Esophagus muscularis mucosa (tissue), 4 donors: ENCODE results near the gene AFAP1L1. TPM values are rescaled to one million over a fixed set of nuclear protein-coding genes. Genes with fewer than 3 reads are reported as not detected.

Experiments used
- DNase-seq: peaks from one replicate; pipeline ENCODE4 v3.0.0-alpha.2; 2017; ENCODE audit errors: extremely low spot score
- H3K27ac ChIP-seq, 4 donors: fragments of 200-600 bp; sonication (generic); replicated peaks in 1 of 4; 1 replicate in 3 of 4; 2 replicates in 1 of 4; pipeline ENCODE4 v1.5.1; 2016 to 2019; ENCODE audit warnings: mild to moderate bottlenecking in 1 of 4
- H3K27me3 ChIP-seq, 4 donors: fragments of 200-600 bp; sonication (generic); one replicate each; pipeline versions ENCODE4 v1.5.1 to v1.6.0; 2016 to 2019
- H3K36me3 ChIP-seq, 4 donors: fragments of 200-600 bp; sonication (generic); one replicate each; pipeline ENCODE4 v1.5.1; 2016 to 2019
- H3K4me1 ChIP-seq, 4 donors: fragments of 200-600 bp; sonication (generic); one replicate each; pipeline ENCODE4 v1.5.1; 2016 to 2019
- H3K4me3 ChIP-seq, 4 donors: fragments of 200-600 bp; sonication (generic); 1 replicate in 2 of 4; 2 replicates in 2 of 4; pipeline ENCODE4 v1.5.1; 2016 to 2019; ENCODE audit warnings: mild to moderate bottlenecking in 4 of 4, moderate library complexity in 1 of 4
- H3K9me3 ChIP-seq, 4 donors: fragments of 200-600 bp; sonication (generic); 1 replicate in 3 of 4; 2 replicates in 1 of 4; pipeline ENCODE4 v1.5.1; 2016 to 2019
- EP300 ChIP-seq: sonication (generic); formaldehyde crosslinking; IDR thresholded peaks from one replicate; pipeline ENCODE4 v1.6.1; 2017; ENCODE audit warnings: antibody characterized with exemption
- POLR2A ChIP-seq: fragments of 450-650 bp; IDR thresholded peaks from one replicate; pipeline ENCODE4 v1.6.1; 2017; ENCODE audit warnings: antibody characterized with exemption, moderate library complexity, mild to moderate bottlenecking, low read depth
- POLR2AphosphoS5 ChIP-seq, 2 donors: sonication (generic); formaldehyde crosslinking; IDR thresholded peaks; one replicate each; pipeline ENCODE4 v1.6.1; 2017; ENCODE audit warnings: antibody characterized with exemption in 2 of 2
- WGBS: methylation state at CpG from one replicate; pipeline ENCODE4 v1.1.5; 2018; 5-methylcytosine and 5-hydroxymethylcytosine counted together
- intact Hi-C: fragments of 100-400 bp; cut with DNase I; formaldehyde crosslinking; loops from one replicate; pipeline ENCODE4 v1.15.1; 2023
- total RNA-seq, 4 donors: library from RNA; depleted of rRNA; stranded (reverse); fragments of >200 nt; gene quantifications; one replicate each; pipeline versions ENCODE4 v1.1.0 to v1.2.1, GENCODE V29; 2016
- TF ChIP-seq, protein P1 (sequence below), 3 experiments: fragments of 200-600 bp in 2 of 3; fragments of 450-650 bp in 1 of 3; sonication (generic) in 2 of 3; IDR thresholded peaks; one replicate each; pipeline ENCODE4 v1.5.1; 2017 to 2019; ENCODE audit warnings: antibody characterized with exemption in 3 of 3, mild to moderate bottlenecking in 2 of 3, moderate library complexity in 1 of 3

Gene AFAP1L1
- total RNA-seq, 4 donors from 2014 or later, result 10.0 to 23.8 (median 16.6) TPM

GRCh38 chr5:149280124-149280523 lies 8.5 kb downstream of the AFAP1L1 start:
- no peaks in the 10 kb centered on the region for H3K36me3 ChIP-seq
- TF ChIP-seq EP300 (no peak), POLR2AphosphoS5 (IDR thresholded peaks at IDR 0.05) (no peak), POLR2A (no peak)
- TF ChIP-seq, protein P1, sequence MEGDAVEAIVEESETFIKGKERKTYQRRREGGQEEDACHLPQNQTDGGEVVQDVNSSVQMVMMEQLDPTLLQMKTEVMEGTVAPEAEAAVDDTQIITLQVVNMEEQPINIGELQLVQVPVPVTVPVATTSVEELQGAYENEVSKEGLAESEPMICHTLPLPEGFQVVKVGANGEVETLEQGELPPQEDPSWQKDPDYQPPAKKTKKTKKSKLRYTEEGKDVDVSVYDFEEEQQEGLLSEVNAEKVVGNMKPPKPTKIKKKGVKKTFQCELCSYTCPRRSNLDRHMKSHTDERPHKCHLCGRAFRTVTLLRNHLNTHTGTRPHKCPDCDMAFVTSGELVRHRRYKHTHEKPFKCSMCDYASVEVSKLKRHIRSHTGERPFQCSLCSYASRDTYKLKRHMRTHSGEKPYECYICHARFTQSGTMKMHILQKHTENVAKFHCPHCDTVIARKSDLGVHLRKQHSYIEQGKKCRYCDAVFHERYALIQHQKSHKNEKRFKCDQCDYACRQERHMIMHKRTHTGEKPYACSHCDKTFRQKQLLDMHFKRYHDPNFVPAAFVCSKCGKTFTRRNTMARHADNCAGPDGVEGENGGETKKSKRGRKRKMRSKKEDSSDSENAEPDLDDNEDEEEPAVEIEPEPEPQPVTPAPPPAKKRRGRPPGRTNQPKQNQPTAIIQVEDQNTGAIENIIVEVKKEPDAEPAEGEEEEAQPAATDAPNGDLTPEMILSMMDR (IDR thresholded peaks at IDR 0.05), result no peak
- DNase-seq, result no peak
- no peaks in the 10 kb centered on the region for H3K27me3 ChIP-seq
- intact Hi-C loops, result no loop called here
- peaks cover 28 to 64% (median 38%) of the 10 kb centered on the region in 4 donors for H3K4me1 ChIP-seq
- H3K4me3 ChIP-seq, result no peak overlapping the region
- no peaks in the 10 kb centered on the region for H3K9me3 ChIP-seq
- 32% methylated on average over 1 of the region's 1 CpG for WGBS
- no peak overlapping the region for H3K27ac ChIP-seq

DNA sequence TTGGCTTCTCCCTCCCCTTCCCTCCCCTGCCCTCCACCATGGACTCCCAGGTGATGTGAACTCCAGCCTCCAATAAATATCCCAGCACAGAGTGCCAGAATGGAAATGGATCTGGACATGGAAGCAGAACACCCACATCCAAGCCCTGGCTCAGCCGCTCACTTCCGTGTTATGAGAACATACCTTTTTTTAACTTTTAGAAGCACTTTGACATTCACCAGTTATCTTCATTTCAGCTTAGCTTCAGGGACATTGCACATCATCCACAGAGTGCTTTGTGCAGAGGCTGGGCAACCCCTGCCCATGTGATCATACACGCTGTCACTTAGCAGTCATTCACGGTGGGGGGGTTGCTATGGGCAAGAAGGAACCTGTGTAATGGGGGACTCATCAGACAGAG lies 9.1 kb downstream of the AFAP1L1 start:
- Histone ChIP-seq H3K27me3 (no peaks in the 10 kb centered on the region), H3K9me3 (no peaks in the 10 kb centered on the region), H3K36me3 (no peaks in the 10 kb centered on the region), H3K4me1 (peaks cover 32 to 71% (median 40%) of the 10 kb centered on the region in 4 donors), H3K27ac (no peak overlapping the region), H3K4me3 (no peak overlapping the region)
- intact Hi-C loops, result no loop called here
- no peak for DNase-seq
- 86% methylated on average over 4 of the region's 4 CpGs for WGBS
- no peak for TF ChIP-seq POLR2A
- no peak for TF ChIP-seq POLR2AphosphoS5 (IDR thresholded peaks at IDR 0.05)
- TF ChIP-seq, protein P1 (IDR thresholded peaks at IDR 0.05), result no peak
- TF ChIP-seq EP300, result no peak

GRCh38 chr5:149282027-149282965 lies 10.6 kb downstream of the AFAP1L1 start:
- peaks cover 32 to 74% (median 37%) of the 10 kb centered on the region in 4 donors for H3K4me1 ChIP-seq
- WGBS, result 86% methylated on average over 12 of the region's 12 CpGs
- no peak for TF ChIP-seq POLR2AphosphoS5 (IDR thresholded peaks at IDR 0.05)
- TF ChIP-seq, protein P1 (IDR thresholded peaks at IDR 0.05), result no peak
- no peak for TF ChIP-seq POLR2A
- TF ChIP-seq EP300, result no peak
- intact Hi-C loops, result no loop called here
- H3K36me3 ChIP-seq, result no peaks in the 10 kb centered on the region
- no peaks in the 10 kb centered on the region for H3K9me3 ChIP-seq
- no peak overlapping the region for H3K4me3 ChIP-seq
- no peak for DNase-seq
- no peaks in the 10 kb centered on the region for H3K27me3 ChIP-seq
- no peak overlapping the region for H3K27ac ChIP-seq

- TF ChIP-seq POLR2AphosphoS5 (IDR thresholded peaks at IDR 0.05), result no peak
- TF ChIP-seq, protein P1 (IDR thresholded peaks at IDR 0.05), result no peak
- DNase-seq, result no peak
- WGBS, result 87% methylated on average over 2 of the region's 5 CpGs
- intact Hi-C loops, result no loop called here
- no peak overlapping the region for H3K4me3 ChIP-seq
- no peak overlapping the region for H3K27ac ChIP-seq
- H3K9me3 ChIP-seq, result no peaks in the 10 kb centered on the region
- peaks cover 25 to 72% (median 30%) of the 10 kb centered on the region in 4 donors for H3K4me1 ChIP-seq
- H3K27me3 ChIP-seq, result no peaks in the 10 kb centered on the region
- no peaks in the 10 kb centered on the region for H3K36me3 ChIP-seq
Measured at GRCh38 chr5:149282966-149283332, 11.3 kb downstream of the AFAP1L1 start.
